Subcutaneous abdominal adipose tissue (tissue), 5 donors: ENCODE measurements around the gene CDC20.
"Not testable (repeated sequence)": the region's sequence is repeated elsewhere in the genome, so short reads cannot be mapped to it uniquely, and the experiment has no call there.

Source experiments
- H3K27ac ChIP-seq: one replicate; pipeline ENCODE4 v1.7.0; 2013; ENCODE audit warnings: low read depth, mild to moderate bottlenecking, inconsistent platforms, low read length, moderate library complexity
- H3K27me3 ChIP-seq, 5 donors: one replicate each; pipeline ENCODE4 v1.7.0; 2013; ENCODE audit warnings: low read length in 5 of 5, inconsistent platforms in 1 of 5; ENCODE audit not compliant: control insufficient read depth in 5 of 5, insufficient read depth in 4 of 5
- H3K36me3 ChIP-seq, 5 donors: one replicate each; pipeline ENCODE4 v1.7.0; 2013; ENCODE audit warnings: low read length in 5 of 5; ENCODE audit not compliant: control insufficient read depth in 5 of 5, insufficient read depth in 5 of 5
- H3K4me1 ChIP-seq, 5 donors: one replicate each; pipeline ENCODE4 v1.7.0; 2013; ENCODE audit warnings: low read length in 5 of 5, mild to moderate bottlenecking in 3 of 5, moderate library complexity in 1 of 5; ENCODE audit not compliant: control insufficient read depth in 5 of 5, insufficient read depth in 5 of 5
- H3K4me3 ChIP-seq, 5 donors: one replicate each; pipeline ENCODE4 v1.7.0; 2013; ENCODE audit warnings: low read length in 5 of 5, low read depth in 1 of 5
- H3K9ac ChIP-seq, 5 donors: one replicate each; pipeline ENCODE4 v1.7.0; 2013; ENCODE audit warnings: low read length in 5 of 5, mild to moderate bottlenecking in 4 of 5, moderate library complexity in 3 of 5
- H3K9me3 ChIP-seq, 5 donors: one replicate each; pipeline ENCODE4 v1.7.0; 2013; ENCODE audit warnings: low read length in 5 of 5; ENCODE audit not compliant: control insufficient read depth in 5 of 5
- donor health status: healthy.
- donor health status: healthy.
- donor health status: healthy.
- donor health status: healthy.
- donor health status: healthy.

The CDC20 gene

DNA sequence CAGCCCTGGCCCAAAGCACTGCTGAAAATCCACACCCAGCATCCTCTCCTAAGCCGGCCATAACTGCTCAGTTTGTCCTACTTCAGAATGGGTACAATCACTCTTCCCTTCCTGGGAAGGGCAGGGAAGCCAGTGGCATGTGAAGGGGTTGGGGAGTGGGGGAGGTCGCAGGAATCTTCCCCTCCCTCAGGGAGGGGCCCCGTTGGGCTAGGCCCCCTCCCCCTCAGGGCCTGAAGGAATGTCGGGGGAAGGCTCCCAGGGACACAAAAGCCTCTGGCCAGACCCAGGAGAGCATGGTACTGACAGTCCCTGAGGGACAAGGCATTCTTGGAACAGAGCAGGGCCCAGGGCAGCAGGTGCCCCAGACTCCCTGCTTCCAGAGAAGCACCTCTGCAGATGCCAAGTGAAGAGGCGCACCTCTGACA is 7.8 kb downstream of the CDC20 start:
- no peaks in the 10 kb centered on the region for H3K27me3 ChIP-seq
- peak overlapping the region; percentile 51 to 89 (median 82) for H3K4me3 ChIP-seq
- peaks cover 5 to 35% (median 27%) of the 10 kb centered on the region in 5 donors for H3K4me1 ChIP-seq
- no peaks in the 10 kb centered on the region for H3K9me3 ChIP-seq
- H3K9ac ChIP-seq: peak overlapping the region; percentile 48 to 95 (median 90)
- peaks cover 3 to 42% (median 40%) of the 10 kb centered on the region in 5 donors for H3K36me3 ChIP-seq
- H3K27ac ChIP-seq: peak overlapping the region; percentile 92

DNA sequence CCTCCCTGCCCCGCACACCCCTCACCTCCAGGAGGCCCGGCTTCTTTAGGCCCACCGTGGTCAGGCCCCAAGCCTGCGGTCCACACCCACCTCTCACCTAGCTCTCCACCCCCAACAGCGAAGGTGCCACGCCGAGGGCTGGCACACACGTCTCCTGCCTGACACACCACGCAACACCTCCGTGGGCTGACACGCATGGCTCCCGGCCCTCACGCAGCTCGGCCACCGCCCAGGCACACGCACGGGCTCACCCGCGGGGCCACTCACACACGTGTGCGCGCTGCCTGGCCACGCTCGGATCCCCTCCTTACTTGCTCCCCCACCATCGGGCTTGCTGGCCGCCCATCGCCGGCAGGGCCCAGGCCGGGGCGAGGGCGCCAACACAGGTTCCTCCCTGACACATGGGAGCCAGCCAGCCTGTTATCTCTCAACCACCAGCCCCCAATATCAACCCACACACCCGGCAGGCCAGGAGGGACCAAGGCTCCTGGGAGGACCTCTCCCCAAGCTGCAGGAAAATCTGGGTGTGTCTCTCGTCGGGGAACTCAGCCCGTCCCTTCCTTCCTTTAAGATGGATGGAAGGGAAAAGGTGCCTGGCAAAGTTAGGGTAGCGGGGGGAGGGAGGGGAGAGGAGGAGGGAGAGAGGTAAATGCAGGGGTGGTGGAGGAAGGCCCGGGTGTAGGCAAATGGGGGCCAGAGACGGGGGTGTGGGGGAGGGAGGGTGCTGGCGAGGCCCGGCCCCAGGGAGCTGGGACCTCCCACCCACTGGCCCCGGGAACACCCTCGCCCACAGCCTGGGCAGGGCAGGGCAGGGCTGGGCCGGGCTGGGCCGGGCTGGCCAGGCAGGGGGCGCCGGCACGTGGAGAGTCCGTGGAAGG is 8.5 kb downstream of the CDC20 start:
- H3K4me1 ChIP-seq: peaks cover 5 to 35% (median 27%) of the 10 kb centered on the region in 5 donors
- peak overlapping the region; percentile 48 to 95 (median 90) for H3K9ac ChIP-seq
- peak overlapping the region; percentile 92 for H3K27ac ChIP-seq
- H3K4me3 ChIP-seq: peak overlapping the region; percentile 68 to 91 (median 85)
- H3K27me3 ChIP-seq: no peaks in the 10 kb centered on the region
- peaks cover 0 to 36% (median 34%) of the 10 kb centered on the region in 5 donors for H3K36me3 ChIP-seq
- H3K9me3 ChIP-seq: no peaks in the 10 kb centered on the region

DNA sequence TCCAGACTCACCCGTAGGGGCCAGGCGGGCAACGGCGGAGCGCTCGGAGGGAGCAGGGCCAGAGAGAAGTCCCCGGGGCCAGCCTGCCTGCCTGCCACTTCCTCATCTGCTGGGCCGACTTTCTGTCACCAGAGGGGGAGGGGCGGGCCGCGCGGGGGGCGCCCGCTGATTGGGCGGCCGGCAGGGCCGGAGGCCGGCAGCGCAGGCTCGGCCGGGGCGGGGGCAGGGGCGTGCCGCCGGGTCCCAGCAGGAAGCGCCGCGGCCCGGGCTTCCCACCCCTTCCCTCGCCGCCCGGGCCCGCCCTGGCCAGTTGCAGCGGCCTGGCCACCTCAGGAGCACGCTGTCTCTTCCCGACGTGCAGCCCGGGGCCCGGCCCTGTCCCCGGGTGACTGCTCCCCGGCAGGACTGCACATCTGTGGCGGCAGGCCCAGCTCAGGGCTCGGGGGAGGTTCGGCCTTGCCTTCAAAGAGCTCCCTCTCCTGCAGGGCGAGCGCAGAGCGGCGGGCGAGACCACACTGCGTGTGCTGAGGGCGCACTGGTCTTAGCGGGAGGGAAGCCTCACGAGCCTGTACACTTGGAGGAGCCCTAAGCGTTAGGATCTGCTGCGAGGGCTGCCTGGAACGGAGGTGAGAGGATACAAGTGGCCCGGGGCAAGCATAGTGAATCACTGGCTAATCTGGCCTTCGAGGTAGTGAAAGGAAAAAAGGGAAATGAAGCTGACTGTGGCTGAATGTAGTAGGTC is 9.3 kb downstream of the CDC20 start, which contains the start of gene ELOVL1:
TSS of gene ELOVL1 (minus strand) at position 108 of the 742 bp plus-strand sequence. CDS start 2,402 bp downstream, outside the sequence.
- Histone ChIP-seq H3K4me1 (peaks cover 5 to 36% (median 32%) of the 10 kb centered on the region in 5 donors), H3K9ac (peak within 1 kb of the TSS; percentile 48 to 95 (median 90)), H3K9me3 (no peaks in the 10 kb centered on the region), H3K27ac (peak within 1 kb of the TSS; percentile 92), H3K36me3 (peaks cover 0 to 33% (median 28%) of the 10 kb centered on the region in 5 donors), H3K4me3 (peak within 1 kb of the TSS; percentile 68 to 91 (median 85)), H3K27me3 (no peaks in the 10 kb centered on the region)

DNA sequence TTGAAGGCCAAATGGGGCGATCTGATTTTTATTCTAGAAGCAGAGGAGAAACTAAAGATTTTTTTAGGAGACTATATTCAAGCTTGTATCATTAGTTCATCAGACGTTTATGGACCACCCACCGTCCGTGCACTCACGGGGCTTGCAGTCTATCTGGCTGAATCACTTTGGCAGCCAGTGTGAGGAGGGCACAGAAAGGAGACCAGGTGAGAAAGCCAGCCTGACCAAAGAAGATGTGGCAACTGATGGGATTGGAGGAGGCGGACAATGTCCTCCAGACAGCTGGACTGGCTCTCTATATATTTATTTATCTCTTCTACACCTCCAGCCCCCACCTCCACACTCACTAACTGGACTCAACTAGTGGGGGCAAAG is 9.9 kb downstream of the CDC20 start:
- peak overlapping the region; percentile 63 to 89 (median 72) for H3K4me3 ChIP-seq
- peak overlapping the region; percentile 86 for H3K27ac ChIP-seq
- no peaks in the 10 kb centered on the region for H3K9me3 ChIP-seq
- H3K36me3 ChIP-seq: peaks cover 0 to 27% (median 24%) of the 10 kb centered on the region in 5 donors
- peak overlapping the region; percentile 17 to 93 (median 84) for H3K9ac ChIP-seq
- H3K27me3 ChIP-seq: no peaks in the 10 kb centered on the region
- peaks cover 5 to 39% (median 35%) of the 10 kb centered on the region in 5 donors for H3K4me1 ChIP-seq

DNA sequence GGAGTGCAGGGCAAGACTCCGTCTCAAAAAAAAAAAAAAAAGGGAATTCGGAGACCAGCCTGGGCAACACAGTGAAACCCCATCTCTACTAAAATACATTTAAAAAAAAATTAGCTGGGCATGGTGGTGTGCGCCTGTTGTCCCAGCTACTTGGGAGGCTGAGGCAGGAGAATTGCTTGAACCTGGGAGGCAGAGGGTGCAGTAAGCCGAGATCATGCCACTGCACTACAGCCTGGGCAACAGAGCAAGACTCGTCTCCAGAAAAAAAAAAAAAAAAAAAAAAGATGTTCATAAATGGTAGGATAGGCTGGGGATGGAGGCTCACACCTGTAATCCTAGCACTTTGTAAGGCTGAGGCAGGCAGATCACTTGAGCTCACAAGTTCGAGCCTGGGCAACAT is 11.0 kb downstream of the CDC20 start:
- not testable (repeated sequence) for H3K4me3 ChIP-seq, H3K27me3 ChIP-seq, H3K9ac ChIP-seq, H3K9me3 ChIP-seq, H3K27ac ChIP-seq
- Histone ChIP-seq H3K36me3 (peaks cover 0 to 16% (median 13%) of the 10 kb centered on the region in 5 donors), H3K4me1 (peaks cover 5 to 40% (median 38%) of the 10 kb centered on the region in 5 donors)

DNA sequence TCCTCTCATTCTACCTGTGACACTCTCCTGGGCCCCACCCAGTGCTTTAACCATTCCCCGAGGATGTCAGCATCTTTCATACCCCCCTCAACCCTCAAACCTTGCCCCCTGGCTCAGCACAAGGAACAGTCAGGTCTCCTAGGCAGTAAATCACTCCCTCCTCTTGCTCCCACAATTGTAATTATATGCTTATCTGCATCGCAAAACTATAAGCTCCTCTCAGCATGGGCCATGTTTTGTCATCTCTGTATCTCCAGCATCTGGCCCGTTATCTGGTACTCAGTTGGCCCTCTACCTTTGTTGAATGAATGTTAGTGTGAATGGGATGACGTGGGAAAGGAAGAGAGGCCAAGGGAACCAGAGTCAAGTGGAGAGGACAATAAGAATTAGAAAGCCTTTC is 11.8 kb downstream of the CDC20 start:
- no peaks in the 10 kb centered on the region for H3K27me3 ChIP-seq
- no peak overlapping the region for H3K27ac ChIP-seq
- no peak overlapping the region for H3K4me3 ChIP-seq
- peaks cover 0 to 8% (median 5%) of the 10 kb centered on the region in 5 donors for H3K36me3 ChIP-seq
- no peak overlapping the region for H3K9ac ChIP-seq
- no peaks in the 10 kb centered on the region for H3K9me3 ChIP-seq
- H3K4me1 ChIP-seq: peaks cover 5 to 40% (median 38%) of the 10 kb centered on the region in 5 donors

DNA sequence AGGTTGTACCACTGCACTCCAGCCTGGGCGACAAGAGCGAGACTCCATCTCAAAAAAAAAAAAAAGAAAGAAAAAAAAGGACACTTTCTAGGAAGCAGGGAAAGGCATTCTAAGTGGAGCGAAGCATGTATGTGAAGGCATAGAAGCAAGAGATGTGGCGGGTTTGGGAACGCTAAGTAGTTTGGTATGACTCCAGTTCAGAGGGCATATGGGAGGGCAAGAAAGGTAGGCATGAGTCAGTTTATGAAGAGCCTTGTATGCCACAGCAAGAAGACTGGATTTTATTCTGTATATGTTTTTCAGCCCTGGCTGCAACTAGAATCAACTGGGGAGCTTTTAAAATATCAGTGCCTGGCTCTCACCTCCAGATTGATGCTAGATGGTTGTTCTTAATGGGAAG is 13.4 kb downstream of the CDC20 start:
- Histone ChIP-seq H3K27me3 (no peaks in the 10 kb centered on the region), H3K9ac (peak overlapping the region in 1 of 5 donors; percentile 14), H3K36me3 (peaks cover 0 to 10% (median 3%) of the 10 kb centered on the region in 5 donors), H3K27ac (peak overlapping the region; percentile 8), H3K9me3 (no peaks in the 10 kb centered on the region), H3K4me1 (peaks cover 3 to 26% (median 24%) of the 10 kb centered on the region in 5 donors), H3K4me3 (no peak overlapping the region)

DNA sequence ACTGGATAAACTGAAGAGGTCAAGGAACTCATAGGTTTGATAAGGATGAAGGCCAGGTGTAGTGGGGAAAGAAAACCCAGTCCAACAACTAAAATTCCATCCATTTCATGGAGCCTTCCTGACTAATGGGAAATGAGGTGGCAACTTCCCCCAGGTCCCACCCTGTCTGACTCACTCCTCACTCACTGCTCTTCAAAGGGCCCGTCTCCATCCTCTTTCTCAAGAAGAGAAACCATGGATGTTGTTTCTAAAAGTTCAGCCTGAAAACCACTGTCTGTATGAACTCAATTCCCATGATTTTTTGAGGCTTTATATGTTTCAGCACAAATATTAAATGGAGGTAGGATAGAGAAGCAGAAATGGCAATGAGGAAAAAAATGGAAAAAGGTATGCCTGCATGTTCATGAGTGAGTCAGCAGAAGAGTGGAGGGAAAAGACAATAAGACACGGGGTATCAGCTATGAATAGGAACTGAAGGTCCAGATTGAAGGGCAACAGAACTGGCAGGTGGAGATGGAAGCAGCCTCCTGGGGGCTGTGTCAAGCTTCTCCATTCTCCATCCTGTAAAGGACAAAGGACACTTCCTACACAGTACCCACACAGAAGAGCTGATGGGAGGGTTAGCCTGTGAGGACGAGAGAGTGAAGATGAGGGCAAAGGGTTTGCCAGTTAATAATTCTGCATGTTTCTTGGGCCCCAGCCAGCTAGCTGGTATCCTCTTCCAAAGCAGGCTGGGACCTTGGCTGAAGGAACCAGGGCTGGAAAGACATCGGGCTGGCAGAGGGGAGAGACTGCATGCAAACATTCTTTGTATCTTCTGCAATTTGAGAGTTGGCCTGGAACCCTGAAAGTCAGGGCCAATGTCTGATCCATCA is 14.5 kb downstream of the CDC20 start:
- Histone ChIP-seq H3K9ac (peak overlapping the region in 2 of 5 donors; percentile 0 to 19), H3K4me1 (peaks cover 3 to 19% (median 18%) of the 10 kb centered on the region in 5 donors), H3K27me3 (no peaks in the 10 kb centered on the region), H3K36me3 (peaks cover 0 to 10% (median 3%) of the 10 kb centered on the region in 5 donors), H3K9me3 (no peaks in the 10 kb centered on the region), H3K27ac (peak overlapping the region; percentile 33), H3K4me3 (no peak overlapping the region)

DNA sequence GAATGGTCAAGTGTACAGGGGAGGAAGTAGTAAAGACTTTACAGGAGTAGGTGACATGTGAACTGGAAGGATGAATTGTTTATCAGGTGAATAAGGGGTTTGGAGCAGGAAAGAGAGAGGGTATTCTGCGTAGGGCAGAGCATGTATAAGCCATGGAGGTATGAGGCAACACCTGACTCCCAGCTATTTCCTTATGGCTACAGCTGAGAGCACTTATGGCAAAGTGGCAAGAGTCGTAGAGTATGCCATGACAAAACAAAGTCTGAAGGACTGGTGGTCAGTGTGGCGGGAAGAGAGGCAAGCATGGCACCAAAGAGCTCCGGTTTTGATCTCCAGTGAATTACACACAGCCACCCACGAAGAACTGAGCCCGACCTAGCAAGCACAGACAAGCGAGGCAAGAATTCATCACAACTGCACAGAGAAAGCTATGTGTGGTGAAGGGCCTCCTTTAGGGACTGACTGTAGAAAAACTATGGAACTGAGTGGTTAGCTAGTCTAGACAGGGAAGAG is 18.0 kb downstream of the CDC20 start:
- Histone ChIP-seq H3K4me3 (no peak overlapping the region), H3K9ac (no peak overlapping the region), H3K36me3 (peaks cover 8 to 20% (median 11%) of the 10 kb centered on the region in 5 donors), H3K27ac (no peak overlapping the region), H3K9me3 (no peaks in the 10 kb centered on the region), H3K4me1 (peaks cover 0 to 12% (median 11%) of the 10 kb centered on the region in 5 donors), H3K27me3 (no peaks in the 10 kb centered on the region)
